IgD-negative memory B cell (primary cell): ENCODE measurements around the gene NXN. TPM values are rescaled to one million over a fixed set of nuclear protein-coding genes. Genes with fewer than 3 reads are reported as not detected.
"Not testable (repeated sequence)": the region's sequence is repeated elsewhere in the genome, so short reads cannot be mapped to it uniquely, and the experiment has no call there.

Experiments used
- H3K27ac Mint-ChIP-seq, 3 donors: one replicate each; pipeline ENCODE4 v1.8.0; 2020 to 2022; ENCODE audit warnings: mild to moderate bottlenecking in 3 of 3, mixed read lengths in 3 of 3, moderate library complexity in 1 of 3
- H3K27me3 Mint-ChIP-seq: one replicate; pipeline ENCODE4 v1.8.0; 2021; ENCODE audit warnings: mixed read lengths
- H3K36me3 Mint-ChIP-seq: one replicate; pipeline ENCODE4 v1.8.0; 2020; ENCODE audit warnings: mild to moderate bottlenecking, mixed read lengths
- H3K4me1 Mint-ChIP-seq, 3 donors: one replicate each; pipeline ENCODE4 v1.8.0; 2020 to 2022; ENCODE audit warnings: mixed read lengths in 3 of 3, mild to moderate bottlenecking in 1 of 3
- H3K4me3 Mint-ChIP-seq, 4 donors: one replicate each; pipeline ENCODE4 v1.8.0; 2020 to 2022; ENCODE audit warnings: mild to moderate bottlenecking in 4 of 4, mixed read lengths in 4 of 4, moderate library complexity in 3 of 4
- H3K9me3 Mint-ChIP-seq, 3 donors: one replicate each; pipeline ENCODE4 v1.8.0; 2020 to 2021; ENCODE audit warnings: mixed read lengths in 3 of 3, mild to moderate bottlenecking in 1 of 3
- polyA plus RNA-seq: library from polyadenylated mRNA; unstranded; fragments of 300-500 nt; fragmentation: Illumina TruSeq; gene quantifications from one replicate; pipeline ENCODE4 v1.2.3, GENCODE V29; 2021

NXN gene
- polyA plus RNA-seq, 1 donor from 2014 or later, result 0.18 TPM

GRCh38 chr17:790874-791247 lies 188.7 kb downstream of the NXN start:
- H3K36me3 Mint-ChIP-seq, H3K9me3 Mint-ChIP-seq, H3K27me3 Mint-ChIP-seq, H3K4me1 Mint-ChIP-seq, H3K27ac Mint-ChIP-seq: not testable (repeated sequence)
- peak overlapping the region in 1 of 4 donors; percentile 1 for H3K4me3 Mint-ChIP-seq

- H3K9me3 Mint-ChIP-seq, H3K36me3 Mint-ChIP-seq, H3K27me3 Mint-ChIP-seq, H3K27ac Mint-ChIP-seq: not testable (repeated sequence)
- Mint-ChIP-seq H3K4me3 (peak overlapping the region in 1 of 4 donors; percentile 28), H3K4me1 (peaks cover 7 to 10% (median 9%) of the 10 kb centered on the region in 3 donors)
These were observed 189.4 kb downstream of the NXN start for GRCh38 chr17:789931-790873.

DNA sequence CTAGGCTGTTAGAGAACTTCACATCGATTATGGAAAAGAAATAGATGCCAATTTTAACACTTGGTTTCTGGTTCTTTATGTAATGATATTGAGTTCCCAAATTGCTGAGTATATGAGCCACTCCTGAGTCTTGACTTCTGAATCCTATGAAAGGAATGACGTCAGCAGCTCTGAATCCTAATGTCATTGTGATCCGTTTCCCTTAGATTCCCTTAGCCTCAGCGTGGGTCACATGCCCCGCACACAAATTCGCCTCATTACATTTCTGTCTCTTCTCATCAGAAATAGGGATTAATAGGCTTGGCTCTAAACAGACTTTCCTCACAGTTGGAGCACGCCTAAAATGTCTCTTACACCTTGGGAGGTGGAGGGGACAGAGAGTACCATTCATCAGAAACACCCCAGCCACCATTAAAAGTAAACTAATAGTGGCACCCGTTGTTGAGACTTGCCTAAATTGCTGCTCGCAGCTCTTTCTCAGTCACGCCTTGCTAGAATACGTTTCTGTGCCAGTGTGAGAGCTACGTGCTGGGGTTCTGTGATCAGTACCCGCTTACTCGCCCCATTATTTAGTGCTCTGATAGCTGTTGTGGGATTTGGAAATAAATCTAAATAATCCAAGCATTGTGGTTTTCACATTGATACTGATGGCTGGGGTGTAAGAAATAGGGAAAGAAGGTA lies 190.3 kb downstream of the NXN start:
- H3K4me1 Mint-ChIP-seq, result peaks cover 0 to 6% (median 4%) of the 10 kb centered on the region in 3 donors
- H3K36me3 Mint-ChIP-seq, result peaks cover 2% of the 10 kb centered on the region
- H3K4me3 Mint-ChIP-seq, result no peak overlapping the region
- no peak overlapping the region for H3K27ac Mint-ChIP-seq
- H3K9me3 Mint-ChIP-seq, result no peaks in the 10 kb centered on the region
- H3K27me3 Mint-ChIP-seq, result no peaks in the 10 kb centered on the region

GRCh38 chr17:788551-788950 lies 191.0 kb downstream of the NXN start:
- Mint-ChIP-seq H3K4me3 (no peak overlapping the region), H3K4me1 (peaks cover 5 to 10% (median 8%) of the 10 kb centered on the region in 3 donors), H3K27me3 (no peaks in the 10 kb centered on the region), H3K9me3 (no peaks in the 10 kb centered on the region), H3K27ac (no peak overlapping the region), H3K36me3 (peaks cover 2% of the 10 kb centered on the region)

- no peaks in the 10 kb centered on the region for H3K27me3 Mint-ChIP-seq
- peak overlapping the region in 1 of 3 donors; percentile 65 for H3K27ac Mint-ChIP-seq
- H3K36me3 Mint-ChIP-seq, result peaks cover 2% of the 10 kb centered on the region
- peaks cover 10 to 13% (median 12%) of the 10 kb centered on the region in 3 donors for H3K4me1 Mint-ChIP-seq
- no peaks in the 10 kb centered on the region for H3K9me3 Mint-ChIP-seq
- H3K4me3 Mint-ChIP-seq, result no peak overlapping the region
These were observed 191.8 kb downstream of the NXN start for GRCh38 chr17:787641-788221.

- not testable (repeated sequence) for H3K27ac Mint-ChIP-seq, H3K27me3 Mint-ChIP-seq, H3K36me3 Mint-ChIP-seq, H3K4me3 Mint-ChIP-seq, H3K9me3 Mint-ChIP-seq
- H3K4me1 Mint-ChIP-seq, result peaks cover 16 to 20% (median 19%) of the 10 kb centered on the region in 3 donors
These were observed 193.7 kb downstream of the NXN start for GRCh38 chr17:785901-786300.

- no peaks in the 10 kb centered on the region for H3K27me3 Mint-ChIP-seq
- peaks cover 19 to 22% (median 22%) of the 10 kb centered on the region in 3 donors for H3K4me1 Mint-ChIP-seq
- peak overlapping the region in 1 of 3 donors; percentile 98 for H3K27ac Mint-ChIP-seq
- H3K36me3 Mint-ChIP-seq, result peaks cover 2% of the 10 kb centered on the region
- H3K9me3 Mint-ChIP-seq, result no peaks in the 10 kb centered on the region
- H3K4me3 Mint-ChIP-seq, result peak overlapping the region; percentile 46 to 97 (median 66)
These were observed 195.4 kb downstream of the NXN start for GRCh38 chr17:784143-784542.

DNA sequence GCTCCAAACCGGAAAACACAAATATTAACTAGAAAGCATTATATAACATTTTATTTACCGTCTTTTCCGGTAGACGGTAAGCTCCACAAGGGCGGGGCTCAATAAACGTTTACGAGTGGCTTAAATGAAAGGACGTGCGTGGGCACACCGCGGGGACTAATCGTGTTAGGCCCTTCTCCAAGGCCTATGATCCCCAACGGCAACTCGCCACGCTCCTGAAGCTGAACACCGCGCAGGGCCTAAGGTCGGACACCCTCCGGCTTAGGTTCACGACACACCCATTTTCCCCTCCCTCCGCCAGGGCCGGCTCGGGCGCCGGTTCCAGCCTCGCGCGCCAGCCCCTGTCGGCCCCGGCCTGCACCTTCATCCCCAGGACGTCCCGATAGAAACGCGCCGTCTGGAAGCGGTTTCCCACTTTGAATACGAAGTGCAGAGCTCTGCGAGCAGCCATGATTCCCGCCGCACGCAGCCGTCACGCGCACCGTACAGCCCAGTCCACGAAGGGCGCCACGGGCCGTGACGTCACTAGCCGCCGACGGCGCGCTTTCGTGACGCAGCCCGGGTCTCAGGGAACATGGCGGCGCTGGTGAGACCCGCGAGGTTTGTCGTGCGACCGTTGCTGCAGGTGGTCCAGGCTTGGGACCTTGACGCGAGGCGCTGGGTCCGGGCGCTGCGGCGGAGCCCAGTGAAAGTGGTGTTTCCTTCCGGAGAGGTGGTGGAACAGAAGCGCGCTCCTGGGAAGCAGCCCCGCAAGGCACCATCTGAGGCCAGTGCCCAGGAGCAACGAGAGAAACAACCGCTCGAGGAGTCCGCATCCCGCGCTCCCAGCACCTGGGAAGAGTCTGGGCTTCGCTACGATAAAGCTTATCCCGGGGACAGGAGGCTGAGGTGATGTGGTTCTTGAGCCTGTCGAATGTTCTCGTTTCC lies 197.5 kb downstream of the NXN start, which contains the start of the genes GLOD4 and MRM3:
Gene GLOD4 (minus strand): TSS at position 476 of the 927 bp plus-strand sequence. CDS start 25 bp downstream, at position 451.
Gene MRM3 (plus strand): TSS at position 549 of the 927 bp plus-strand sequence. CDS start 26 bp downstream, at position 575.
- no peaks in the 10 kb centered on the region for H3K9me3 Mint-ChIP-seq
- H3K27me3 Mint-ChIP-seq, result no peaks in the 10 kb centered on the region
- H3K4me1 Mint-ChIP-seq, result peaks cover 17 to 22% (median 20%) of the 10 kb centered on the region in 3 donors
- H3K4me3 Mint-ChIP-seq, result peak within 1 kb of the TSS; percentile 96 to 100 (median 98)
- peak within 1 kb of the TSS; percentile 98 for H3K27ac Mint-ChIP-seq
- H3K36me3 Mint-ChIP-seq, result peaks cover 2% of the 10 kb centered on the region

- Mint-ChIP-seq H3K9me3 (no peaks in the 10 kb centered on the region), H3K4me1 (peaks cover 12 to 20% (median 15%) of the 10 kb centered on the region in 3 donors), H3K36me3 (peaks cover 4% of the 10 kb centered on the region), H3K27ac (peak overlapping the region in 1 of 3 donors; percentile 12), H3K27me3 (no peaks in the 10 kb centered on the region), H3K4me3 (peak overlapping the region in 1 of 4 donors; percentile 68)
These were observed 201.5 kb downstream of the NXN start for GRCh38 chr17:778096-778495.

DNA sequence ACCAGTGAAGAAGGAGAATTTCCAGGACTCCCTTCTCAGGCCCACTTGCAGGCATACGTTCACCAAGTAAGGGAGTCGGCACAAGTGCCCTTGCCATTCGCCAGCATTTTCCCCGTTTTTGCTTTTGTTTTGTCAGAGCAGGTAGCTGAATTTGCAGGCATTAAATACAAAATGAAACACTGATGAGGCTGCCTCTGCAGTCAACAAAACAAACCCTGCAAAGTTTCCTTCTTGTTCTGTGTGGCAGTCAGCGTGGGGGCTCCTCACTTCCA lies 205.3 kb downstream of the NXN start:
- Mint-ChIP-seq H3K27me3 (no peaks in the 10 kb centered on the region), H3K4me3 (no peak overlapping the region), H3K4me1 (peaks cover 0 to 6% (median 0%) of the 10 kb centered on the region in 3 donors), H3K9me3 (no peaks in the 10 kb centered on the region), H3K27ac (no peak overlapping the region), H3K36me3 (peaks cover 2% of the 10 kb centered on the region)

DNA sequence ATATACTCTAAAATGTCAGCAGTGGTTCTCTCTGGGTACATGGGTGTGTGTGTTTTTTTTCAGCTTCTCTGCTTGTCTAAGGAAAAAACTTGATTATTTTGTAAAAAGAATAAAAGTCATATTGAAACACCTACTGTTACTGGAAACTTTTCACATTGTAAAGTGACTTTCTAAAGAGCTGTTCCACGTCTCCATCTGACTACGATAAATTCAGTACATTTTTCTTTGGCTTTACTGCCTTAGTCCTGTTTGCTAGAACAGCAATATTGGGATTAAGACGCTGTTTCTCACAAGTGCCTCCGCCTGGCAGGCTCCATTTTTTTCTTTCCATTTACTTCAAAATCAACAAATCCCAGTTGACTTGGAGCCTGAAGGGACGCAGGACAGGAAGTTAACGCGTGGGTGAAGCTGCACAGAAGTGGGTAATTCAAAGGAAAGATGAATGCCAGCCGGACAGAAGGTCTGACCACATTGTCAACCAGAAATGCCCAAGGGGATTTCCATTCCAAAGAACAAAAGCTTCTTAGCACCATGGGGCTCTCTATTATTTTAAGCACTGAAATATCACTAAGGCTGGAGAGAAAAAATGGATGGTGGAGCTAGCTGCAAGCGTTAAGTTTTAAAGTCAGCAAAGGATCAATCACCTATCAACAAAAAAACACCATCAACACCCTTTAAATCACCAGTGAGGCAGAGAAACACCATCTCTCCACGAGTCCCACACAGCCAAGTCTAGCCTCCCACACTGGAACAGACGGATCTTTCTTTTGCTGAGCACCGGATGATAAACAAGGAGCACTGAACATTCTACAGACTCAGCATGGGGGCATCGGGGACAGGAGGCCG lies 205.9 kb downstream of the NXN start:
- Mint-ChIP-seq H3K4me1 (peaks cover 0 to 6% (median 0%) of the 10 kb centered on the region in 3 donors), H3K4me3 (no peak overlapping the region), H3K9me3 (no peaks in the 10 kb centered on the region), H3K27me3 (no peaks in the 10 kb centered on the region), H3K36me3 (peaks cover 2% of the 10 kb centered on the region), H3K27ac (peak overlapping the region in 1 of 3 donors; percentile 53)

DNA sequence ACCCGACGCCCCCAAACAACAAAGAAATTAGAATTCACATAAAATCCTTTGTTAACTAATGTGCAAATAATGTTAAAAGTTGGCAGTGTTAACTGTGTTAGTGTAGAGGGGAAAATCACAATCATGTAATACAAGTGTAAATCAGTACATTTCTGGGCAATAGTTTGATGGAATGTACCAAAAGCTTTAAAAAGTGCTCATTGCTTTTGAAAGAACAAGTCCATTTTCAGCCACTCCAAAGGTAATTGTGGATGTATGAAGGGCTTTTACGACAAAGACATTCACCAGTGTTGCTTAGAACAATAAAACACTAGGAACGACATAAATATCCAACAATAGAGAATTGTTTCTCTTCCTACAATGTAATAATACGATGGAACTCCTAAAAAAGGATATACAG lies 206.6 kb downstream of the NXN start:
- H3K27ac Mint-ChIP-seq, result no peak overlapping the region
- H3K36me3 Mint-ChIP-seq, result peaks cover 2% of the 10 kb centered on the region
- H3K27me3 Mint-ChIP-seq, result no peaks in the 10 kb centered on the region
- H3K4me1 Mint-ChIP-seq, result peaks cover 0 to 6% (median 0%) of the 10 kb centered on the region in 3 donors
- H3K4me3 Mint-ChIP-seq, result no peak overlapping the region
- no peaks in the 10 kb centered on the region for H3K9me3 Mint-ChIP-seq

GRCh38 chr17:767076-767475 lies 212.5 kb downstream of the NXN start:
- Mint-ChIP-seq H3K36me3 (peaks cover 3% of the 10 kb centered on the region), H3K27me3 (no peaks in the 10 kb centered on the region), H3K9me3 (no peaks in the 10 kb centered on the region), H3K27ac (no peak overlapping the region), H3K4me3 (no peak overlapping the region), H3K4me1 (peaks cover 0 to 2% (median 0%) of the 10 kb centered on the region in 3 donors)
